Measurements from ENCODE around the gene SMYD3.

- TF ChIP-seq CTCF (IDR thresholded peaks at IDR 0.05) (no peak), POLR2A (IDR thresholded peaks at IDR 0.05) (no peak)
Measured at GRCh38 chr1:245748646-245749045, 758.4 kb downstream of the SMYD3 start.

Data from adrenal gland (tissue), 5 donors.